Heart right ventricle (tissue), 16 donors: ENCODE results near the gene PNMA8B. TPM values are rescaled to one million over a fixed set of nuclear protein-coding genes. Genes with fewer than 3 reads are reported as not detected.

ENCODE experiments used
- ATAC-seq, 8 donors: fragments of 200-7000 bp; cut with Tn5 transposase; one replicate each; pipeline ENCODE4 v1.9.1; 2020; ENCODE audit warnings: mild to moderate bottlenecking in 8 of 8, moderate library complexity in 8 of 8, moderate number of reproducible peaks in 1 of 8
- DNase-seq, 2 donors: peaks; one replicate each; pipeline ENCODE4 v3.0.0-alpha.2; 2020
- H3K27ac ChIP-seq, 10 donors: fragments of 200-600 bp; sonication (generic) in 2 of 10; one replicate each; pipeline versions ENCODE4 v1.5.0 to v1.8.0; 2020 to 2022; ENCODE audit warnings: mild to moderate bottlenecking in 3 of 10
- H3K27me3 ChIP-seq, 7 donors: fragments of 200-600 bp; one replicate each; pipeline ENCODE4 v1.8.0; 2021 to 2022; ENCODE audit warnings: mild to moderate bottlenecking in 2 of 7
- H3K36me3 ChIP-seq, 9 donors: fragments of 200-600 bp; sonication (generic) in 1 of 9; one replicate each; pipeline versions ENCODE4 v1.5.0 to v1.8.0; 2020 to 2022; ENCODE audit warnings: mild to moderate bottlenecking in 2 of 9
- H3K4me1 ChIP-seq, 9 donors: fragments of 200-600 bp; sonication (generic) in 1 of 9; one replicate each; pipeline versions ENCODE4 v1.5.0 to v1.8.0; 2020 to 2022; ENCODE audit warnings: mild to moderate bottlenecking in 4 of 9
- H3K4me3 ChIP-seq, 10 donors: fragments of 200-600 bp; sonication (generic) in 2 of 10; one replicate each; pipeline versions ENCODE4 v1.5.0 to v1.8.0; 2020 to 2022; ENCODE audit warnings: mild to moderate bottlenecking in 7 of 10, moderate library complexity in 2 of 10
- H3K9me3 ChIP-seq, 11 donors: fragments of 200-600 bp in 10 of 11; sonication (generic) in 2 of 11; one replicate each; pipeline versions ENCODE4 v1.5.0 to v1.8.0; 2013 to 2022; ENCODE audit warnings: mild to moderate bottlenecking in 2 of 11, control low read depth in 1 of 11, moderate library complexity in 1 of 11
- WGBS, 2 donors: extraction: QIAGEN DNeasy Blood & Tissue Kit; methylation state at CpG; one replicate each; pipeline ENCODE4 v1.1.7; 2013; ENCODE audit warnings: inconsistent platforms in 1 of 2; 5-methylcytosine and 5-hydroxymethylcytosine counted together
- intact Hi-C, 10 donors: fragments of 100-400 bp; cut with DNase I; formaldehyde crosslinking; loops; one replicate each; pipeline versions ENCODE4 v1.11.1 to v1.14.2; 2022
- polyA plus RNA-seq, 2 donors: library from polyadenylated mRNA; stranded (reverse); fragments of 200-250 nt; gene quantifications; one replicate each; pipeline ENCODE4 v1.2.3, GENCODE V29; 2013
- total RNA-seq, 10 donors: library from RNA; stranded (reverse); fragmentation: NEBNext Ultra II Directional in 3 of 10; extraction: Animal tissue kit (Norgen Biotek cat#: 25700) in 3 of 10; gene quantifications; one replicate each; pipeline versions ENCODE4 v1.2.1 to v1.2.4, GENCODE V29; 2021 to 2023
- TF ChIP-seq, protein P1 (sequence below), 9 donors: fragments of 200-600 bp; sonication (generic) in 2 of 9; IDR thresholded peaks; one replicate each; pipeline versions ENCODE4 v1.5.0 to v1.8.0; 2021 to 2022; ENCODE audit warnings: antibody characterized with exemption in 9 of 9, mild to moderate bottlenecking in 5 of 9, moderate library complexity in 1 of 9
- donor health status: Arrhythmogenic right ventricular cardiomyopathy.
- donor health status: ischemic (EF 13 %, LVEDD 7.1; RV severe dilation, severe dysfunction).
- donor health status: healthy with polysubstance abuse.
- donor health status: DM: no; HTN: yes; CAD: no.
- donor health status: DM: no; HTN: no; CAD: no.
- donor health status: ischemic (EF 25% LVEDD 6.9; RV normal size, moderate dysfunction).
- donor health status: ischemic (EF 25% LVEDD 5.7; RV mildly dilated, moderate dysfunction).
- donor health status: healthy.
- donor health status: DM: yes; HTN: yes; CAD: no.
- donor health status: Ischemic cardiomyopathy.
- donor health status: ischemic (EF 35%, LVEDD 5.7; RV mildly dilated, moderate dysfunction).
- donor health status: nonischemic (EF 11% LVEDD 7.7; RV severe dilation, severe dysfunction).
- donor health status: DM: yes; HTN: yes; CAD: no.
- donor health status: PGD.
- donor health status: ischemic (EF 29% LVEDD 5.4; RV normal size, mild dysfunction).
- donor health status: nonischemic (EF 23%, LVEDD 6.1; RV moderate dilation, normal function).

Gene PNMA8B
- total and polyA plus RNA-seq, 12 donors, result 0.37 to 0.95 (median 0.65) TPM

DNA sequence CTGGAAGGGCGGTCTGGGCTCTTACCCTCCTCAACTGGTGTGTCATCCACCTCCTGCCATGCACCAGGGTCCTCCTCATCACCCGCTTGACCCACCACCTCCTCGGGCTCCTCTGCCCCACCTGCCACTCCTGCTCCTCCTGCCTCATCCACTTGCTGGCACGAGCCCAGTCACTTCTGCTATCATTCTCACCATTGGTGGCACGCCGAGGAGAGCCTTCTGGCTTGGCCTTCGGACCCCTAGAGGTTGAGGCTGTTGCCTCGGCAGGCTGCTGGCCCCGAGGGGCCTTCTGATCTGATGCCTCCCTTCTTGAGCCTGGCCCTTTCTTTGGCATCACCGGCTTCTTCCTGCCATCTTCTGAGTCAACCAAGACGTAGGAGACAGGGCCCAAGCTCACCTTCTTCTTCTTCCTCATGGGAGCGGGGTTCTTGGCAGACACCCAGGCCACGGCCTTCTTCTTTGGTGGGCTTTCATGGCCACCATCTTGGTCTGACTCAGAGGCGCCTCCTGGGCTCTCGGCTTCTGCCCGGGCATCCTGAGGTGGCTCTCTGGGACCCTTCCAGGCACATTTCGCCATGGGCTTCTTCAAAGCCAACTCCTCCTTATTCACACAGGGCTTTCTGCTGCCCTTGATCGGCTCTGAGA lies 26.0 kb downstream of the PNMA8B start:
- peak overlapping the region in 2 of 10 donors; percentile 19 to 76 for H3K27ac ChIP-seq
- peaks cover 0 to 32% (median 12%) of the 10 kb centered on the region in 7 donors for H3K27me3 ChIP-seq
- TF ChIP-seq, protein P1, sequence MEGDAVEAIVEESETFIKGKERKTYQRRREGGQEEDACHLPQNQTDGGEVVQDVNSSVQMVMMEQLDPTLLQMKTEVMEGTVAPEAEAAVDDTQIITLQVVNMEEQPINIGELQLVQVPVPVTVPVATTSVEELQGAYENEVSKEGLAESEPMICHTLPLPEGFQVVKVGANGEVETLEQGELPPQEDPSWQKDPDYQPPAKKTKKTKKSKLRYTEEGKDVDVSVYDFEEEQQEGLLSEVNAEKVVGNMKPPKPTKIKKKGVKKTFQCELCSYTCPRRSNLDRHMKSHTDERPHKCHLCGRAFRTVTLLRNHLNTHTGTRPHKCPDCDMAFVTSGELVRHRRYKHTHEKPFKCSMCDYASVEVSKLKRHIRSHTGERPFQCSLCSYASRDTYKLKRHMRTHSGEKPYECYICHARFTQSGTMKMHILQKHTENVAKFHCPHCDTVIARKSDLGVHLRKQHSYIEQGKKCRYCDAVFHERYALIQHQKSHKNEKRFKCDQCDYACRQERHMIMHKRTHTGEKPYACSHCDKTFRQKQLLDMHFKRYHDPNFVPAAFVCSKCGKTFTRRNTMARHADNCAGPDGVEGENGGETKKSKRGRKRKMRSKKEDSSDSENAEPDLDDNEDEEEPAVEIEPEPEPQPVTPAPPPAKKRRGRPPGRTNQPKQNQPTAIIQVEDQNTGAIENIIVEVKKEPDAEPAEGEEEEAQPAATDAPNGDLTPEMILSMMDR (IDR thresholded peaks at IDR 0.05), result no peak
- H3K9me3 ChIP-seq, result no peaks in the 10 kb centered on the region
- WGBS, 2 donors, result 97 to 98% methylated on average over 18 of the region's 18 CpGs
- peaks cover 0 to 17% (median 15%) of the 10 kb centered on the region in 9 donors for H3K4me1 ChIP-seq
- H3K36me3 ChIP-seq, result no peaks in the 10 kb centered on the region
- H3K4me3 ChIP-seq, result no peak overlapping the region
- ATAC-seq, result no peak
- no peak for DNase-seq
- intact Hi-C loops, result no loop called here

DNA sequence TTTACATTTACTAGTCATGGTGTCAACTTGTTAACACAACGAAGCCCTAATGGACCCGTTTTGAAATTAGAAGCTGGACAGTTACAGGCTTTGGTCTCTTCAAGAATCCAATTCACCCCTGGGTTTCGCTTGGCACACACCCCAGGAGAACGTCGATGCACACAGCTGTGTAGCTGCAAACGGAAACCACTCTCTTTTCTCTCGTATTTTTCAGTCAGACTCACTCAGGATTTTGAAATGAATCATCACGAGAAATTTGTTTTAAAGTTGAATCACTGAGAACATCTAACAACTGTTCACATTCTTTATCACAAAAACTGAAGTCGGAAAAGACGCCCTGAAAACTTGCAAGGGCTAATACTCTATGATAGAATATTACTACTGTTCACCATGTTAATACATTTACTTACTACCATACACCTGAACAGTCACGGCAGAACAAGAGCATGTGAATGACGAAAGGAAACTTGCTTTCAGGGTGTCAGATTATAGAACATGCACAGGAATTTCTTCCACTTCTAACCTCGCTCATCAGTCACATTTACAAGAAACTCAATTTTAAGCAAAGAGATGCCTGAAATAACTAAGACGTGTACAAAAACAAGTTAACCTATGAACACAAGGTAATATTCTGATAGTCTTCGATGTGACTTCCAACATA lies 29.0 kb downstream of the PNMA8B start:
- DNase-seq (peak in 1 of 2 donors; percentile 33), ATAC-seq (peak in 1 of 8 donors; percentile 30)
- intact Hi-C loops, result no loop called here
- H3K4me3 ChIP-seq, result no peak overlapping the region
- no peaks in the 10 kb centered on the region for H3K9me3 ChIP-seq
- H3K4me1 ChIP-seq, result peaks cover 0 to 14% (median 9%) of the 10 kb centered on the region in 9 donors
- H3K36me3 ChIP-seq, result no peaks in the 10 kb centered on the region
- peak overlapping the region in 5 of 10 donors; percentile 43 to 66 (median 52) for H3K27ac ChIP-seq
- 61 to 74% methylated on average over 15 of the region's 15 CpGs for WGBS, 2 donors
- H3K27me3 ChIP-seq, result peaks cover 0 to 18% (median 0%) of the 10 kb centered on the region in 7 donors
- TF ChIP-seq, protein P1 (IDR thresholded peaks at IDR 0.05), result no peak

DNA sequence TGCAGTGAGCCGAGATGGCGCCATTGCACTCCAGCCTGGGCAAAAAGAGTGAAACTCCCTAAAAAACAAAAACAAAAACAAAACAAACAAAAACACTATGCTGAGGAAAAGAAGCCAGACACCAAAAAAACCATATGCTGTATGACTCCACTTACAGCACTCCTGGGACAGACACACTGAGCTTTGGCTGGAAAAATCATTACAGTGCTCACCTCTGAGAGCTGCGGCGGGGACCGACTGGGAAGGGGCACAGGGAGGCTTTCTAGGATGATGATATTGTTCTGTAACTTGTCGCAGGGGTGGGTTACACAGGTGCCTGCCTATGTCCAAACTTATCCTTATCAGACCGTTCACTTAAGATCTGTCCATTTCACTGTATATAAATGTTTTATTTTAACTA lies 32.2 kb downstream of the PNMA8B start:
- H3K4me1 ChIP-seq, result peaks cover 0 to 4% (median 0%) of the 10 kb centered on the region in 9 donors
- TF ChIP-seq, protein P1 (IDR thresholded peaks at IDR 0.05), result no peak
- H3K27ac ChIP-seq, result no peak overlapping the region
- H3K27me3 ChIP-seq, result no peaks in the 10 kb centered on the region
- no peaks in the 10 kb centered on the region for H3K9me3 ChIP-seq
- DNase-seq, result no peak
- no peak overlapping the region for H3K4me3 ChIP-seq
- ATAC-seq, result no peak
- 59 to 88% methylated on average over 7 of the region's 7 CpGs for WGBS, 2 donors
- intact Hi-C loops, result no loop called here
- H3K36me3 ChIP-seq, result no peaks in the 10 kb centered on the region

DNA sequence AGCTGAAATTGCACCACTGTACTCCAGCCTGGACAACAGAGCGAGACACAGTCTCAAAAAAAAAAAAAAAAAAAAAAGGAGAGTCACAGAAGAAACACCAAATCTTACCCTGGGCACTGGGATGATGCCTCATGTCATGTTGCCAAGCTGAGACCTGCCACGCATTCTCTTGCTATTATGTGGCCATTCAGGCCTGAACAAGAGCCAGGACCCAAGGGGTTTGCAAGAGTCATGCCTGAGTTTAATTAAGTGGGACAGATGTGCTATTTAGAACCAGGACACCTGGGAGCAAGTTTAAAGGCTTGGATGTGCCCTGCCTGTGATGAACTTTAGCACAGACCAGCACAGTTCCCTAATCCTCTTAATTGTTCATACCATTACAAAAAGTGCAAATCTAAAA lies 34.1 kb downstream of the PNMA8B start:
- TF ChIP-seq, protein P1 (IDR thresholded peaks at IDR 0.05), result no peak
- H3K27ac ChIP-seq, result no peak overlapping the region
- no peak for DNase-seq
- no peak for ATAC-seq
- 91 to 95% methylated on average over 2 of the region's 2 CpGs for WGBS, 2 donors
- H3K4me1 ChIP-seq, result peaks cover 0 to 4% (median 0%) of the 10 kb centered on the region in 9 donors
- no peaks in the 10 kb centered on the region for H3K36me3 ChIP-seq
- H3K4me3 ChIP-seq, result no peak overlapping the region
- no peaks in the 10 kb centered on the region for H3K9me3 ChIP-seq
- H3K27me3 ChIP-seq, result peaks cover 0 to 13% (median 0%) of the 10 kb centered on the region in 7 donors
- intact Hi-C loops, result no loop called here
